ENCODE data around the gene ZNRF1.

The ZNRF1 gene

GRCh38 chr16:74990832-74991231 is 8.0 kb upstream of the ZNRF1 start:
- DNase-seq (ENCODE audit: low read depth), result no peak
- no peak for TF ChIP-seq CTCF (conservative IDR thresholded peaks at IDR 0.05; ENCODE audit: control insufficient read depth, insufficient read depth, low read depth, low read length)

GRCh38 chr16:74991268-74991592 is 7.6 kb upstream of the ZNRF1 start:
- no peak for DNase-seq (ENCODE audit: low read depth)
- TF ChIP-seq CTCF (conservative IDR thresholded peaks at IDR 0.05; ENCODE audit: control insufficient read depth, insufficient read depth, low read depth, low read length), result no peak
- H3K4me3 ChIP-seq (ENCODE audit: control insufficient read depth, low read depth, low read length), result no peak overlapping the region

More at GRCh38 chr16:74990832-74991231, 8.0 kb upstream of the ZNRF1 start:
- no peak overlapping the region for H3K4me3 ChIP-seq (ENCODE audit: control insufficient read depth, low read depth, low read length)

GRCh38 chr16:74991593-74992403 is 7.0 kb upstream of the ZNRF1 start:
- TF ChIP-seq CTCF (conservative IDR thresholded peaks at IDR 0.05; ENCODE audit: control insufficient read depth, insufficient read depth, low read depth, low read length), result no peak
- DNase-seq (ENCODE audit: low read depth), result no peak
- H3K4me3 ChIP-seq (ENCODE audit: control insufficient read depth, low read depth, low read length), result no peak overlapping the region

GRCh38 chr16:74995986-74996385 is 2.8 kb upstream of the ZNRF1 start:
- no peak overlapping the region for H3K4me3 ChIP-seq (ENCODE audit: control insufficient read depth, low read depth, low read length)
- no peak for DNase-seq (ENCODE audit: low read depth)
- no peak for TF ChIP-seq CTCF (conservative IDR thresholded peaks at IDR 0.05; ENCODE audit: control insufficient read depth, insufficient read depth, low read depth, low read length)

- no peak overlapping the region for H3K4me3 ChIP-seq (ENCODE audit: control insufficient read depth, low read depth, low read length)
- no peak for DNase-seq (ENCODE audit: low read depth)
- no peak for TF ChIP-seq CTCF (conservative IDR thresholded peaks at IDR 0.05; ENCODE audit: control insufficient read depth, insufficient read depth, low read depth, low read length)
Measured at GRCh38 chr16:74997042-74997491, 1.8 kb upstream of the ZNRF1 start.

GRCh38 chr16:74999219-74999608 is 390 bp downstream of the ZNRF1 start:
- TF ChIP-seq CTCF (conservative IDR thresholded peaks at IDR 0.05; ENCODE audit: control insufficient read depth, insufficient read depth, low read depth, low read length), result no peak
- DNase-seq (ENCODE audit: low read depth), result no peak
- peak overlapping the region; percentile 66 for H3K4me3 ChIP-seq (ENCODE audit: control insufficient read depth, low read depth, low read length)
